Subcutaneous adipose tissue (tissue), 4 donors: ENCODE results near the gene ATP13A3. TPM values are rescaled to one million over a fixed set of nuclear protein-coding genes. Genes with fewer than 3 reads are reported as not detected.

Experiments used
- total RNA-seq, 4 donors: library from RNA; depleted of rRNA; stranded (reverse); fragments of >200 nt; gene quantifications; one replicate each; pipeline ENCODE4 v1.1.0, GENCODE V29; 2016
- TF ChIP-seq, protein P1 (sequence below): fragments of 450-650 bp; IDR thresholded peaks from one replicate; pipeline ENCODE4 v1.5.1; 2016; ENCODE audit warnings: low read depth, mild to moderate bottlenecking, control low read depth, antibody characterized with exemption, moderate library complexity

Gene ATP13A3
- total RNA-seq, 4 donors from 2014 or later, result 117 to 222 (median 170) TPM

- TF ChIP-seq, protein P1, sequence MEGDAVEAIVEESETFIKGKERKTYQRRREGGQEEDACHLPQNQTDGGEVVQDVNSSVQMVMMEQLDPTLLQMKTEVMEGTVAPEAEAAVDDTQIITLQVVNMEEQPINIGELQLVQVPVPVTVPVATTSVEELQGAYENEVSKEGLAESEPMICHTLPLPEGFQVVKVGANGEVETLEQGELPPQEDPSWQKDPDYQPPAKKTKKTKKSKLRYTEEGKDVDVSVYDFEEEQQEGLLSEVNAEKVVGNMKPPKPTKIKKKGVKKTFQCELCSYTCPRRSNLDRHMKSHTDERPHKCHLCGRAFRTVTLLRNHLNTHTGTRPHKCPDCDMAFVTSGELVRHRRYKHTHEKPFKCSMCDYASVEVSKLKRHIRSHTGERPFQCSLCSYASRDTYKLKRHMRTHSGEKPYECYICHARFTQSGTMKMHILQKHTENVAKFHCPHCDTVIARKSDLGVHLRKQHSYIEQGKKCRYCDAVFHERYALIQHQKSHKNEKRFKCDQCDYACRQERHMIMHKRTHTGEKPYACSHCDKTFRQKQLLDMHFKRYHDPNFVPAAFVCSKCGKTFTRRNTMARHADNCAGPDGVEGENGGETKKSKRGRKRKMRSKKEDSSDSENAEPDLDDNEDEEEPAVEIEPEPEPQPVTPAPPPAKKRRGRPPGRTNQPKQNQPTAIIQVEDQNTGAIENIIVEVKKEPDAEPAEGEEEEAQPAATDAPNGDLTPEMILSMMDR, result no peak
Observed at GRCh38 chr3:194492001-194492400, 5.2 kb upstream of the ATP13A3 start.

- TF ChIP-seq, protein P1, result no peak
Observed at GRCh38 chr3:194489736-194490612, 3.2 kb upstream of the ATP13A3 start.

DNA sequence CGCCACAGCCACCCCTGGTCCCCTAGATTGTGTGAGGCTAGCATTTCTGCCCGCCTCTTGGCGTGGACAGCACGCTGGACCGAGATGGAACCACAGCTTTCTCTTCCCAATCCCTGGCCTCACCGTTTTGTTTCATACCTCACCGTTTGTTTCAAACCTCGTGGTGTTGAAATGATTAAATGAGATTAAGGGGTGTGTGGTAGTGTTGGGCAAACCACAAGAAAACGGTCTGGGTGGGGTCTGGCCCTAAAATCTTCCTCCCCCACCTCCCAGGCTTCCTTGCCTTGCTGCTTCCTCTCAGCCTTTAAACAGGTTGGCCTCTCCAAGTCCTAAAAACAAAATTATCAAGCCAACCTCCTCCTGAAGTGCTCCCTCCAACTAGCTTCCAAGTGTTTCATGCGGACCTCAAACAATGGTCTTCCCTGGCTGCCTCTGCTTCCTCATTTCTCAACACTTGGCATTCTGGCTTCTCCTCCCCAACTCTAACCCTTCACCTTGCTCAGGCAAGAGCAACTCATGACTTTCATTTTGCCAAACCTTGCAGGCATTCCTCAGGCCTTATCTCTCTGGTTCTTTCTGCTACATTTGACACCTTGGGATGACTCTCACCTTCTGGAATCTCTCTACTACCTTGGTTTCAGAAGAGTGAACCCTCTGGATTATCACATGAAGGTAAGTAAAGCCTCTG is 1.4 kb upstream of the ATP13A3 start:
- TF ChIP-seq, protein P1, result no peak

DNA sequence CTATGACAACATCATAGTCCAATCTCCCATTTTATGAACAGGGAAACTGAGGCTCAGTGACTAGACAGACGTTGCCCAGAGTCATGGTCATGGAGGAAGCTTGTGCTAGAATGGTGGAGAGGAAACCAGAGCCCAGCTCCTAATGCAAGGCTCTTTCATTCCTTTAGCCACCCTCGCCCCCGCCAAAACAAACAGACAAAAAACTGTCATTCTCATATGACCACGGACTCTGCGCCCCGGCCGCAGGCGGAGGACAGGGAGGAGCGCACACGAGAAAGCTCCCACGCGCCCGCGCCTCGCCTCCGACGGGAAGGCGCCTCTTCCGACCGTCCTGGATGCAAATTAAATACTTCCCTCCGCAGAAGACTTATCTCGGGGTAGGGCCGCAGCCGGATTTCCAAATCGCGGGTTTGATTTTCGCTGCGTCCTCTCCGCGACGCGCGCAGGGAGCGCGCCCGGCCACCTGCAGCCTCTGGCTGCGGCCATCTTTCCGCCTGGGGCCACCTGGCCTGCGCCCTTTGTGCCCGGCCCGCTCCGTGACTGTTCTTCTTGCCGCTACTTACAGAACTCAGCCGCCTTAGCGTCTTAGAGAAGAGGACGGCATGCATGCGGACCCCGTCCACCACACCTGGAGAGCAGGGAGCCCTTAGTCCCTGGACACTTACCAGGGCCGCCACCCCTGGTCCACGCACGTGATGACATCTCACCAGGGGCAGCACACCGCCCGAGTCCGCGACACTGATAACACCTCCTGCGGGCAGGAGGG is 670 bp upstream of the ATP13A3 start:
- TF ChIP-seq, protein P1, result no peak

DNA sequence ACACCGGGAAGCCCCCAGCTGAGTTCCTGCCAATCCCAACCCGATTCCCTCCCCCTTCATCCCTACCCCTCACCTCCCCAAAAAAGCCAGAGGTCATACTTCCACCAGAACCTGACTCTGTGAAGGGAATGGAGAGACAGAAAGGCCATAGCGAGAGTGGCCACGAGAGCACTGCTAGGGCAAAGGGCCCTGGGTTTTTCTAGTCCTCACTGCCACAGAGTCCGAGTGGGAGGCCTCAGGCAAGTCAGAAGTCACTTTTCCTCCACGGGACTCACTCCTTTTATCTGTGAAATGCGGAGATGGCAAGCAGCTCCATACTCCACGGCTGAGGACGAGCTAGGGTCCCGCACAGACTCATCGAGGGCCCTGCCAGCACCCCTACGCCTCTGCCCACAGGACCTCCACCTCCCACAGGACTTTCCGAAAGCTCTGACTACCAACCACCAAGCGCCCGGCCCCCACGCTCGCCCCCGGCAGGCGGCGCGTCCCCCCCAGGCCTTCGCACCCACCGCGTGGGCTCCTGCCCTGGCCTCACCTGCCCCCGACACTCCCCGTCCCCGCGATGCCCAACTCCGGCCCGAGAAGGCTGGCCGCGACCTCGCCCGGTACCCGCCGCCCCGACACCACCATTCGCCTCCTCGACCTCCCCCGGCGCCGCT is 792 bp downstream of the ATP13A3 start:
- TF ChIP-seq, protein P1, result no peak

GRCh38 chr3:194485468-194485880 is 1.3 kb downstream of the ATP13A3 start:
- TF ChIP-seq, protein P1, result no peak
